ENCODE results near the gene CLEC2B. TPM values are rescaled to one million over a fixed set of nuclear protein-coding genes. Genes with fewer than 3 reads are reported as not detected.
"Not testable (repeated sequence)": the region's sequence is repeated elsewhere in the genome, so short reads cannot be mapped to it uniquely, and the experiment has no call there.

Gene CLEC2B
- total RNA-seq, 1 donor from 2014 or later = not detected

- Mint-ChIP-seq H3K4me3 (ENCODE audit: unreplicated experiment) (no peak within 1 kb of the TSS), H3K36me3 (ENCODE audit: unreplicated experiment) (no peaks in the 10 kb centered on the region), H3K27ac (ENCODE audit: unreplicated experiment) (no peak within 1 kb of the TSS), H3K4me1 (ENCODE audit: unreplicated experiment) (no peaks in the 10 kb centered on the region), H3K9me3 (ENCODE audit: unreplicated experiment) (no peaks in the 10 kb centered on the region), H3K27me3 (ENCODE audit: unreplicated experiment) (no peaks in the 10 kb centered on the region)
- DNase-seq (ENCODE audit: extremely low spot score, unreplicated experiment) = no peak
- no peak for TF ChIP-seq CTCF (IDR thresholded peaks at IDR 0.05)
Observed at GRCh38 chr12:9881246-9881645, 12.1 kb upstream of the CLEC2B start, which contains the start of gene KLRF2. Gene KLRF2 (plus strand): TSS chr12:9881489. CDS start chr12:9881596, 107 bp downstream.

GRCh38 chr12:9880532-9881078, 11.5 kb upstream of the CLEC2B start:
- Mint-ChIP-seq H3K9me3 (ENCODE audit: unreplicated experiment) (no peaks in the 10 kb centered on the region), H3K36me3 (ENCODE audit: unreplicated experiment) (no peaks in the 10 kb centered on the region), H3K4me3 (ENCODE audit: unreplicated experiment) (no peak overlapping the region), H3K27ac (ENCODE audit: unreplicated experiment) (no peak overlapping the region), H3K4me1 (ENCODE audit: unreplicated experiment) (no peaks in the 10 kb centered on the region), H3K27me3 (ENCODE audit: unreplicated experiment) (no peaks in the 10 kb centered on the region)
- no peak for TF ChIP-seq CTCF (IDR thresholded peaks at IDR 0.05)
- DNase-seq (ENCODE audit: extremely low spot score, unreplicated experiment) = no peak

GRCh38 chr12:9876120-9876519, 7.0 kb upstream of the CLEC2B start:
- not testable (repeated sequence) for H3K4me1 Mint-ChIP-seq (ENCODE audit: unreplicated experiment)

GRCh38 chr12:9872742-9873141, 3.6 kb upstream of the CLEC2B start:
- H3K27ac Mint-ChIP-seq (ENCODE audit: unreplicated experiment) = no peak overlapping the region
- no peak for DNase-seq (ENCODE audit: extremely low spot score, unreplicated experiment)
- no peaks in the 10 kb centered on the region for H3K36me3 Mint-ChIP-seq (ENCODE audit: unreplicated experiment)
- peaks cover 4% of the 10 kb centered on the region for H3K4me1 Mint-ChIP-seq (ENCODE audit: unreplicated experiment)
- H3K9me3 Mint-ChIP-seq (ENCODE audit: unreplicated experiment) = no peaks in the 10 kb centered on the region
- no peak overlapping the region for H3K4me3 Mint-ChIP-seq (ENCODE audit: unreplicated experiment)
- no peak for TF ChIP-seq CTCF (IDR thresholded peaks at IDR 0.05)
- H3K27me3 Mint-ChIP-seq (ENCODE audit: unreplicated experiment) = no peaks in the 10 kb centered on the region

More at GRCh38 chr12:9876120-9876519, 7.0 kb upstream of the CLEC2B start:
- not testable (repeated sequence) for DNase-seq (ENCODE audit: extremely low spot score, unreplicated experiment); H3K27me3 Mint-ChIP-seq (ENCODE audit: unreplicated experiment); H3K4me3 Mint-ChIP-seq (ENCODE audit: unreplicated experiment); H3K27ac Mint-ChIP-seq (ENCODE audit: unreplicated experiment); H3K9me3 Mint-ChIP-seq (ENCODE audit: unreplicated experiment); H3K36me3 Mint-ChIP-seq (ENCODE audit: unreplicated experiment)

GRCh38 chr12:9872162-9872561, 3.0 kb upstream of the CLEC2B start:
- Mint-ChIP-seq H3K9me3 (ENCODE audit: unreplicated experiment) (no peaks in the 10 kb centered on the region), H3K27me3 (ENCODE audit: unreplicated experiment) (no peaks in the 10 kb centered on the region), H3K36me3 (ENCODE audit: unreplicated experiment) (no peaks in the 10 kb centered on the region), H3K4me3 (ENCODE audit: unreplicated experiment) (no peak overlapping the region), H3K27ac (ENCODE audit: unreplicated experiment) (no peak overlapping the region), H3K4me1 (ENCODE audit: unreplicated experiment) (peaks cover 4% of the 10 kb centered on the region)
- no peak for DNase-seq (ENCODE audit: extremely low spot score, unreplicated experiment)
- TF ChIP-seq CTCF (IDR thresholded peaks at IDR 0.05) = no peak
